SKM-1 treated with dmso at 0.1 percent for 144 hours (cell line): ENCODE measurements around the gene AMTN.
"Not testable (repeated sequence)": the region's sequence is repeated elsewhere in the genome, so short reads cannot be mapped to it uniquely, and the experiment has no call there.

Source experiments
- DNase-seq: peaks from one replicate; lab custom pipeline; 2025; ENCODE audit not compliant: unreplicated experiment; lab: John Stamatoyannopoulos, UW

Gene AMTN

GRCh38 chr4:70518269-70518668, at the start of gene AMTN:
TSS of gene AMTN (plus strand) at chr4:70518569. CDS start at chr4:70518778, 209 bp downstream.
- DNase-seq = no peak

- DNase-seq = no peak
Measured at GRCh38 chr4:70471897-70472296, 46.5 kb upstream of the AMTN start, which contains the start of gene MUC7. TSS of gene MUC7 (plus strand) at chr4:70472197. CDS start at chr4:70474022, 1,825 bp downstream.

GRCh38 chr4:70473679-70474078, 44.7 kb upstream of the AMTN start:
- DNase-seq = no peak

- DNase-seq = no peak
Measured at GRCh38 chr4:70488748-70489147, 29.6 kb upstream of the AMTN start.

GRCh38 chr4:70496231-70496630, 22.1 kb upstream of the AMTN start:
- no peak for DNase-seq

- not testable (repeated sequence) for DNase-seq
Measured at GRCh38 chr4:70501838-70502237, 16.5 kb upstream of the AMTN start.

- DNase-seq = no peak
Measured at GRCh38 chr4:70504733-70505132, 13.6 kb upstream of the AMTN start.

GRCh38 chr4:70505151-70505748, 13.1 kb upstream of the AMTN start:
- peak; percentile 33 for DNase-seq

GRCh38 chr4:70508801-70509200, 9.6 kb upstream of the AMTN start:
- no peak for DNase-seq

- DNase-seq = no peak
Measured at GRCh38 chr4:70511365-70511764, 7.0 kb upstream of the AMTN start.

- DNase-seq = no peak
Measured at GRCh38 chr4:70515367-70516250, 2.8 kb upstream of the AMTN start.

GRCh38 chr4:70518716-70519115, 347 bp downstream of the AMTN start:
- DNase-seq = no peak

- DNase-seq = no peak
Measured at GRCh38 chr4:70522626-70523025, 4.3 kb downstream of the AMTN start.

GRCh38 chr4:70530997-70531396, 12.6 kb downstream of the AMTN start:
- DNase-seq = no peak

- peak; percentile 1 for DNase-seq
Measured at GRCh38 chr4:70531981-70532380, 13.6 kb downstream of the AMTN start.

GRCh38 chr4:70533211-70533610, 14.8 kb downstream of the AMTN start:
- DNase-seq = no peak

- no peak for DNase-seq
Measured at GRCh38 chr4:70533791-70534190, 15.4 kb downstream of the AMTN start.

- DNase-seq = not testable (repeated sequence)
Measured at GRCh38 chr4:70534886-70535285, 16.5 kb downstream of the AMTN start.

GRCh38 chr4:70538869-70539268, 20.5 kb downstream of the AMTN start:
- DNase-seq = no peak

- peak; percentile 49 for DNase-seq
Measured at GRCh38 chr4:70544279-70544868, 26.0 kb downstream of the AMTN start.

- no peak for DNase-seq
Measured at GRCh38 chr4:70556856-70557255, 38.5 kb downstream of the AMTN start.
